ENCODE data around the gene ETFRF1.

Gene ETFRF1

DNA sequence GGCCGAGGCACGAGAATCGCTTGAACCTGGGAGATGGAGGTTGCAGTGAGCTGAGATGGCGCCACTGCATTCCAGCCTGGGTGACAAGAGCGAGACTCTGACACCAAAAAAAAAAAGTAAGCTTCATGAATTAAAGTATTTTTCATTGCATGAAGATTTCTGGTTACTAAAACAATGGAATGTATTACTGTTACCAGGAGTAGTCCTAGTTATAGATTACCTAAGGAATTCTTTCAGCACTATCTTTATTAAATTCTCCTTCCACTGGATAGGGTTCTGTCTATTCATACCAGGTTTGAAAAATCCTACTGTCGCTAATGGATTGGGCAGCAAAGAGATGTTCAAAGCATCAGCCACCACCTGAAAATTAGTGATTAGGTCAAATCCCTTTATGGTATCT lies 12.4 kb downstream of the ETFRF1 start:
- TF ChIP-seq CTCF (IDR thresholded peaks at IDR 0.05; ENCODE audit: low read depth, low read length) = no peak
- no peak overlapping the region for H3K4me3 ChIP-seq (ENCODE audit: low read depth, low read length)
- in situ Hi-C loops (cut with HindIII; ENCODE audit: low sequenced_read_pairs) = no loop called here
- no peak for DNase-seq (ENCODE audit: low read depth, low spot score)

- H3K4me3 ChIP-seq (ENCODE audit: low read depth, low read length) = no peak overlapping the region
- TF ChIP-seq CTCF (IDR thresholded peaks at IDR 0.05; ENCODE audit: low read depth, low read length) = no peak
- no peak for DNase-seq (ENCODE audit: low read depth, low spot score)
- in situ Hi-C loops (cut with HindIII; ENCODE audit: low sequenced_read_pairs) = no loop called here
Observed at GRCh38 chr12:25207846-25208245, 12.8 kb downstream of the ETFRF1 start.

DNA sequence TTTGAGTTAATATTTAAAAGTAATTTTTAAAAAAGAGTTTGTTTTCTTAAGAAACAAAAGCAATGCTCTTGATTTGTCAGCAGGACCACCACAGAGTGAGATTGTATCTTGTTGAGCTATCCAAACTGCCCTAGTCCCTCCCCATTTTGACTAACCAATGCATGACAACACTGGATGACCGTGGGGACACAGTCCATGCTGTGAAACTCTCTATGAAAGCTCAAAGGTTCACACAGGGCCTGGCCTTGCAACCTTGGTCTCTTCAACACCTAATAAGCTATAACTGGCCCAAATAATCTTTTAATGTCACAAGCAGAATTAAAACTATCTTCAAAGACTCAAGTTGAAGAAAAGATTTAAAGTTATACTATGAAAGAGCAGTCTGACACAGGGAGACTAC lies 13.5 kb downstream of the ETFRF1 start:
- no peak overlapping the region for H3K4me3 ChIP-seq (ENCODE audit: low read depth, low read length)
- TF ChIP-seq CTCF (IDR thresholded peaks at IDR 0.05; ENCODE audit: low read depth, low read length) = no peak
- no peak for DNase-seq (ENCODE audit: low read depth, low spot score)
- in situ Hi-C loops (cut with HindIII; ENCODE audit: low sequenced_read_pairs) = no loop called here

DNA sequence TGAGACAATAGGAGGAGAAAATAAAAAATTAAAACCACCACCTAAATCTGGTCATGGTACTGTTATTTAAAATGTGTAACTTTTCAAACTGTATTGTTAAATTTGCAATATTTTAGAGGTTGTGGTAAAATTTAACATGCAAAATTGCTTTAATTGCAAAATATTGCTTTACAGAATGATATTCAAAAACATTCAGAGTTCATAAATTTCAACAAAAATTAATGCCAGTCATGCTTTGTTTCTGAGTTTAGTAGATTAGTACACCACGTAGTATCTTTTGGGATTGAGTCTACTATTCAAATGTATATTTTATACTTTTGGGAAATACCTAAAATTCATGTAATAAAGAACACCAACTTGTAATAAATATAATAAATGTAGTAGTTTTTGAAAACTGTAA lies 18.3 kb downstream of the ETFRF1 start:
- in situ Hi-C loops (cut with HindIII; ENCODE audit: low sequenced_read_pairs) = no loop called here
- no peak for TF ChIP-seq CTCF (IDR thresholded peaks at IDR 0.05; ENCODE audit: low read depth, low read length)
- no peak for DNase-seq (ENCODE audit: low read depth, low spot score)
- H3K4me3 ChIP-seq (ENCODE audit: low read depth, low read length) = no peak overlapping the region

DNA sequence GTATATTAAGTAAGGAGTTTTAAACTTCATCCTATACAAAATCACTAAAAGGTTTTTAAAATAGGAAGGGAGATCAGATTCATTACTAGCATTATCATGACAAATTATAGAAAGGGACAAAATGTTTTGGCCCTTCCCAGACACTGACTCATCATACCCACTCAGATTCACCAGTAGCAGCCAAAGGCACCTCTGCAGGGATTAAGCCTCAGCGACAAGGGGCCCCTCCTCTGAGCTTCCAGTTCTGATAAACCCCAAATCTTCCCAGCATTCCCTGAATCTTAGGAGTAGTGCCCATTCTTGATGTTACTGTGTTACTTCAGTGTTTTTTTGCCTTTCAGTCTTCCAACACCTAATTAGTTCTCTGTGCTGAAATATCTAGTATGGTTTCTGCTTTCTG lies 41.2 kb downstream of the ETFRF1 start:
- H3K4me3 ChIP-seq (ENCODE audit: low read depth, low read length) = no peak overlapping the region
- no peak for TF ChIP-seq CTCF (IDR thresholded peaks at IDR 0.05; ENCODE audit: low read depth, low read length)
- DNase-seq (ENCODE audit: low read depth, low spot score) = peak; percentile 19

DNA sequence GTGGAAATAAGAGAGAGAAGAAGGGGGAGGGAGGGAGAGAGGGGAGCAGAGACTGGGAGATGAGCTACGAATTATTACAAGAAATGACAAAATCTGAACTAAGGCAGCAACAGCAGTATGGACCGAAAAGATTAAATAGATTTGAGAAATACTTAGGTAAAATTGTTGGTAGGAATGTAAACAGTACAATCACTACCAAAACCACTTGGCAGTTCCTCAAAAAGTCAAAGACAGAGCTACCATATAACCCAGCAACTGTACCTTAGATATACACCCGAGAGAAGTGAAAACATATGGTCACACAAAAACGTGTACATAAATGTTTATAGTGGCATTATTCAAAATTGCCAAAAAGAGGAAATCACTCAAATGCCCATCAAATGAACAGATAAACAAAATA lies 41.6 kb downstream of the ETFRF1 start:
- no peak for TF ChIP-seq CTCF (IDR thresholded peaks at IDR 0.05; ENCODE audit: low read depth, low read length)

More for the DNA sequence above, 41.2 kb downstream of the ETFRF1 start:
- in situ Hi-C loops (cut with HindIII; ENCODE audit: low sequenced_read_pairs) = no loop called here

More for the DNA sequence above, 41.6 kb downstream of the ETFRF1 start:
- in situ Hi-C loops (cut with HindIII; ENCODE audit: low sequenced_read_pairs) = no loop called here
- no peak overlapping the region for H3K4me3 ChIP-seq (ENCODE audit: low read depth, low read length)
- no peak for DNase-seq (ENCODE audit: low read depth, low spot score)

Data from astrocyte of the spinal cord (primary cell).